Measurements from ENCODE around the gene PPT1.
"Not testable (repeated sequence)": the region's sequence is repeated elsewhere in the genome, so short reads cannot be mapped to it uniquely, and the experiment has no call there.

Gene PPT1

DNA sequence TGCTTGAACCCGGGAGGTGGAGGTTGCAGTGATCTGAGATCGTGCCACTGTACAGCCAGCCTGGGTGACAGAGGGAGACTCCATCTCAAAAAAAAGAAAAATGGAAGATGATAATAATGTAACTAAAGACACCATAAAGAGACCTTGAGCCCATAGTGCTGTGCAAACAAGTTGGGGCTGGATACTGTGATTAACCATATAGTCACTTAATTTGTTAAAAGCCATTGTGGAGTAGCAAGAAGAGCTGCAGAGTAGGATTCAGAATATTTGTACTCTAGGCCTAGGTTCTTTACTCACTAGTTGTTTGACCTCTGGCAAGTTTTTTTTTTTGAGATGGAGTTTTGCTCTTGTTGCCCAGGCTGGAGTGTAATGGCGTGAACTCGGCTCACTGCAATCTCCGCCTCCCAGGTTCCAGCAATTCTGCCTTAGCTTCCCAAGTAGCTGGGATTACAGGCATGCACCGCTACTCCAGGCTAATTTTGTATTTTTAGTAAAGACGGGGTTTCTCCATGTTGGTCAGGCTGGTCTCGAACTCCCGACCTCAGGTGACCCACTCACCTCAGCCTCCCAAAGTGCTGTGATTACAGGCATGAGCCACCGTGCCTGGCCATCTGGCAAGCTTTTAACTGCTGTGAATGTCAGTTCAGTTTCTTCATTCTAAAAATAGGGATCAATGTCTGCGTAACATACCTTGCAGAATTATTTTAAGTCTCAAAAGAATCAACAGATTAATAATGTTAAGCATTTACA is 43.7 kb downstream of the PPT1 start:
- no peak for FAIRE-seq

GRCh38 chr1:40050863-40051262 is 46.2 kb downstream of the PPT1 start:
- no peak for FAIRE-seq

DNA sequence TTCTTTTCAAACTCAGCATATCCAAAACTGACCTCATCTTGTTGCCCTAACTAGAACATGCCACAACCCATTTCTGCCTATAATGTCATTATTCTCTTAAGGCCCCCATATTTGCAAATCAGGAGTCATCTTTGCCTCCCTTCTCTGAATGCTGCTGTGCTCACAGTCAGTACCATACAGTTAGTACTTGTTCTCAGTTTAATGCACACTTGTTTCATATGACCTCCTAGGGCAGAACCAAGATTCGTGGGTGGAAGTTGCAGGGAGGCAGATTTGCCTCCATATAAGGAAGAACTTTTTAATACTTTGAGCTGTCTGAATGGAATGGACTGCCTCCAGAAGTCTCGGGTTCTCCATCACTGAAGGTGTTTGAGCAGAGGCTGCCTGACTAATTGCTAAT is 47.3 kb downstream of the PPT1 start:
- FAIRE-seq: no peak

DNA sequence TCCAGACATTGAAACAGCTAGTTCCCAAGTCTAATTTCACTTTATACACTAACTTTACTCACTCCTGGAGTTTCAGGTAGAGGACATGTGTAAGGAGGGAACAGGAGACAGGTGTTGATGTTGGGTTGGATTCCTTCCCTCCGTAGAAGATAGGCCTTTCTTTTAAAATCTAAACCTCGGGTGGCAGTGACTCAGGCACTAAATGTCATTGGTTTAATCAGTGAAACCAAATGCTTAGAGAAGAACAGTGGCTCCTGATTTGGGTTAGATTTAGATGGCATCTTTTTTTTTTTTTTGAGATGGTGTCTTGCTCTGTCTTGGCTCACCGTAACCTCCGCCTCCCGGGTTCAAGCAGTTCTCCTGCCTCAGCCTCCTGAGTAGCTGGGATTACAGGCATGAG is 49.3 kb downstream of the PPT1 start:
- no peak for FAIRE-seq

GRCh38 chr1:40047276-40047675 is 49.8 kb downstream of the PPT1 start:
- no peak for FAIRE-seq

- no peak for FAIRE-seq
Observed at GRCh38 chr1:40045766-40046165, 51.3 kb downstream of the PPT1 start.

- no peak for FAIRE-seq
Observed at GRCh38 chr1:40045182-40045581, 51.9 kb downstream of the PPT1 start.

DNA sequence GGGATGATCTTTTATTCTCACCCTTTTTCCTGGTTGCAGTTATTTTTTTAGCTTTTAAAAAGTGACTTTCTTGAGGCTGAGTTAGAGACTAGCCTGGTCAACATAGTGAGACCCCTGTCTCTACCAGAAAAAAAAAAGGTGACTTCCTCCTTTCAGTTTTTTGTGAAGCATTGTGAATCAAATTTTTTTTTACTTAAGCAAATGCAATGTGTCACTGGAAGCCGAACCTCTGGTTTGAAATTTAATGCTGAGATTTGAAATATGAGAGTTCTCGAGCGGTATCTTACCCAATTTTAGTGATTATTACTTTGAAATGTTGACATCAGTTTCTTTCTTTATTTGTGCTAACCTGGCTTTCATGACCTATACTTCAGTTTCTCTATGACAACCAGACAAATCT is 52.9 kb downstream of the PPT1 start:
- no peak for FAIRE-seq

DNA sequence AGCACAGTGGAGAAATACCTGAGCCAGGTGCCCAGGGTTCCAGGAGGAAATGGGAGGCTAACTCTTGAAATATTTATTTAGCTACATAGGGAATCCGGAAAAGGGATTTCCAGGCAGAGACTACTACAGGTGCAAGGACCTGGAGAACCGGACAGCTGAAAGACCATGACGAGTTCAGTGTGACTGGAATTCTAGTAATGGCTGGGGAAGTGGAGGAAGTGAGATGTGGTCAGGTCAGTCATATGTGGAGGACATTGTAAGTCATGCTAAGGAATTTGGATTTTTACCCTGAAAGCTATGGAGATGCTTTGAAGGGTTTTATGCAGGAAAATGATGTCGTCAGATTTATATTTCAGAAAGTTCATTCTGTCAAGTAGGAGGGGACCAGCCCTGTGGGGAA is 54.7 kb downstream of the PPT1 start:
- no peak for FAIRE-seq

DNA sequence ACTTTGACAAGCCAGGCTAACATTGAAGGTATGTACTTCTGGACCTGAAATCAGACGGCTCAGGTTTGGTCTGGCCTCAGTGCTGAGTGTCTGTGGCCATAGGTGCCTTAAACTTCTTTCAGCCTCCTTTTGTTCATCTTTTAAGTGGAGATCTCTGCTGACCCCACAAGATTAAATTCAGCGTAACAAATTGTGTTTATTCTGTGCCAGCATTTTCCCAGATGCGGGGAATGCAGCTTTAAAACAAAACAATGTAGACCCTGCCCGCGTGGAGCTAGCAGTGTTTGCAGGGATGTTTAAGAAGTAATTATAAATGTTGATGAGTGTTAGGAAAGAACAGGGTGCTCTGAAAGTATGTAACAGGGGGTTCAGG is 55.6 kb downstream of the PPT1 start:
- no peak for FAIRE-seq

GRCh38 chr1:40040511-40041465 is 56.3 kb downstream of the PPT1 start, which contains the start of gene CAP1:
TSS of gene CAP1 (plus strand) at chr1:40040729. CDS start at chr1:40059347, 18,618 bp downstream.
- FAIRE-seq: peak; percentile 97

- no peak for FAIRE-seq
Observed at GRCh38 chr1:40039757-40040510, 57.1 kb downstream of the PPT1 start.

GRCh38 chr1:40039245-40039756 is 57.8 kb downstream of the PPT1 start:
- no peak for FAIRE-seq

DNA sequence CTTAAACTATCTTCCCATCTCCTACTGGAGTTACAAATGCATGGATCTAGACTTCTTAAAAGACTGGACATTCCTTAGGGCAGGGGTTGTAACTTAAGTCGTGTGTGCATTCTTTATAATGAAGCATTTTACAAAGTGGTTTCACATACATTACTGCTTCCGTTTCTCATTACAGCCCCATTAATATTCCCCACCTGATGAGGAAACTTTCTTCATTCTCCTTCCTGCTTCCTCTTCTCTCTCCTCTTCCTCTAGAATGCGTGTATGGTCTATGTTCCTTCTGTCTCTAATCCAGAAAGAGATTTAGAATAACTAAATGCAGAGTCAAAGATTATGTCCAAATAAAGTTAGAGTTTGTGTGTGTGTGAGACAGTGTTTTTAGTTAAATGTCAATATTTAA is 58.4 kb downstream of the PPT1 start:
- FAIRE-seq: no peak

GRCh38 chr1:40037254-40037653 is 59.8 kb downstream of the PPT1 start:
- FAIRE-seq: not testable (repeated sequence)

GRCh38 chr1:40036574-40036973 is 60.5 kb downstream of the PPT1 start:
- no peak for FAIRE-seq

DNA sequence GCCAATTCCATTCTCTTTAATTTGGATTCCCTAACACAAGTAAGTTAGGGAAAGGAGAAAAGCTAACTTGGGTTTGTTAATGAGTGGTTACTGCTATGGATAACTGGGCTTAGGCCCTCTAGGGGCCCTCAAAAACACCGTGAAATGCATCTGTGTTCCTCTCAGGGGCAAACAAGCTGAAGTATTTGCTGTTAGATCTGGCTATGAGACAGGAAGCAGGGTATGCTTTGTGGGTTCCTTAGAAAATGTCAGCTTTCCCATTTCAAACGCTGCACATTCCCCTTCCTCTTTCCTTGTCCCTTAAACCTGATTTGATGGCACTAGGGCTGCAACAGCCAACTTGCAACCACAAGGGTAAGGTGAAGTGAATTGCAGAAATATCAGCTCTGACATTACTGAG is 62.2 kb downstream of the PPT1 start:
- FAIRE-seq: no peak

DNA sequence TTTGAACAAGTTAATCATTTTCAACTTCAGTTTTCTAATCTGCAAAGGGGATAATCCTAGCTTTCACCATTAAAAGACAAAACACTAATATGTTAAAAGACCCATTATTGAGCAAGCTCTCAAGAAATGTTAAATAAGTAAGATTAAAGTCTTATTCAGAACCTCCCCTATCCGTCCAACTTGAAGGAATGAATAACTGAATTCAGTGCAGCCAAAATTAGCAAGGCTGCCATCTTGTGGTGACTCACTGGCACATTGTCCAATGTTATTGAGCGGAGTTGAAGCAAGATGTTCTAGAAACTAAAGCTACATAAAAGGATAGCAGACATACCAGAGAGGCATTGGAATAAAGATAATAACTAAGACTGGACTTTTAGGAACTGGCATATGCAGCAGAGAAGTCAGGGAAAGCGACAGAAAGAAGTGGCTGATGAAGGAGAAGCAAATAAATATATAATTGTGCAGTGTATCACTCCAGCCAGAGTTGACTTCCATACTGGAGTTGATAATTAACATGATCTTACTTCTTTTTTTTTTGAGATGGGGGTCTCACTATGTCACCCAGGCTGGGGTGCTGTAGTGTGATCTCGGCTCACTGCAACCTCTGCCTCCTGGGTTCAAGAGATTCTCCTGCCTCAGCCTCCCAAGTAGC is 64.7 kb downstream of the PPT1 start:
- FAIRE-seq: peak; percentile 23

GRCh38 chr1:40030528-40031135 is 66.4 kb downstream of the PPT1 start:
- FAIRE-seq: no peak

GRCh38 chr1:40029608-40030007 is 67.4 kb downstream of the PPT1 start:
- FAIRE-seq: no peak

DNA sequence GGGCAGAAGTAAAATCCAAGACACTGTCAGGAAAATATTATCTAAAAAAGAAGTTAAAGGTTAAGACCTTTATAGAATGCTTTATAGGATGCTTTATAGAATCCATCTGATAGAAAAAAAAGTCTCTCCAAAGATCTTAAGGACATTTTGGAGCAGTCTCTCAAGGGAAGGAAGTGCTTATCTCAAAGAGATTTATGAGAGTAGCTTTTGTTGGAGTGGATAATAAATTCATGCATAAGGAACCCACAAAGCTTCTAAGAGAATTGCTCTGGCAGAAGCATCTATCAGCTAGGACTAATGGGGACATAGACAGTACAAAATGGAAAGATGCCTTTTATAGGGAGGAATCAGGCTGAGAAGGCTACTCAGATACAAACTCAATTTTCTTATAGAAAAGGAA is 69.4 kb downstream of the PPT1 start:
- no peak for FAIRE-seq

- no peak for FAIRE-seq
Observed at GRCh38 chr1:40024671-40025070, 72.4 kb downstream of the PPT1 start.

Measured in endometrium (tissue), 2 donors.